ENCODE results near the gene TEX10. TPM values are rescaled to one million over a fixed set of nuclear protein-coding genes. Genes with fewer than 3 reads are reported as not detected.

The TEX10 gene
- total and polyA plus RNA-seq, 2 donors (not counting 1 experiment from before 2014, with no cell fraction given) = 23.6 to 24.9 TPM

DNA sequence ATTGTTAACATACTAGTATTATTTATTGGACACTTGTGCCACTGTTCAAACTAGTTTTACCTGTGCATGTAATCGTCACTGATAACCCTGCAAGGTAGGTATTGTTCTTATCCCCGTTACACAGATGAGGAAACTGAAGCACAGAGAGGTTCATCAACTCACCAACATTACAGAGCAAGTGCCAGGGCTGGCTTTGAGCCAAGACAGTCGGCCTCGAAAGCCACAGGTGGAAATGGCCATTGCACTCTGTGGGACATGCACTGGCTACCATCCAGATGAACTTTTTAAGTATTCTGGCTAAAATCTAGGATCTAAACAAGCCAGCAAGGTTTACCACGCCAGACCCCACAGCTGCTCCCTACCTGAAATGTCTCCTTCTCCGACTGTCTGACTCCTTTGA is 57.9 kb downstream of the TEX10 start:
- Histone ChIP-seq H2AFZ (ENCODE audit: low read length) (no peak overlapping the region), H3K79me2 (ENCODE audit: control insufficient read depth, insufficient read depth, low read length) (no peaks in the 10 kb centered on the region), H3K4me3 (replicated peaks in 1 of 4; ENCODE audit: control extremely low read depth in 1 of 4, insufficient read depth in 1 of 4, low read depth in 3 of 4, low read length in 4 of 4) (no peak overlapping the region), H3K36me3 (ENCODE audit: control insufficient read depth, insufficient read depth, low read length) (peaks cover 4% of the 10 kb centered on the region), H3K27me3 (ENCODE audit: control insufficient read depth, insufficient read depth, low read length) (no peaks in the 10 kb centered on the region), H3K4me1 (ENCODE audit: control insufficient read depth, extremely low read depth, insufficient read depth, low read length) (no peaks in the 10 kb centered on the region), H3K9ac (ENCODE audit: insufficient read depth, low read length) (no peak overlapping the region), H4K20me1 (ENCODE audit: control insufficient read depth, extremely low read depth, insufficient read depth, low read length) (no peaks in the 10 kb centered on the region), H3K27ac (ENCODE audit: insufficient read depth, low read length) (no peak overlapping the region), H3K4me2 (ENCODE audit: extremely low read depth, insufficient read depth, low read length) (no peak overlapping the region), H3K9me3 (ENCODE audit: control insufficient read depth, insufficient read depth, low read depth, low read length) (no peaks in the 10 kb centered on the region)
- TF ChIP-seq, protein P1, sequence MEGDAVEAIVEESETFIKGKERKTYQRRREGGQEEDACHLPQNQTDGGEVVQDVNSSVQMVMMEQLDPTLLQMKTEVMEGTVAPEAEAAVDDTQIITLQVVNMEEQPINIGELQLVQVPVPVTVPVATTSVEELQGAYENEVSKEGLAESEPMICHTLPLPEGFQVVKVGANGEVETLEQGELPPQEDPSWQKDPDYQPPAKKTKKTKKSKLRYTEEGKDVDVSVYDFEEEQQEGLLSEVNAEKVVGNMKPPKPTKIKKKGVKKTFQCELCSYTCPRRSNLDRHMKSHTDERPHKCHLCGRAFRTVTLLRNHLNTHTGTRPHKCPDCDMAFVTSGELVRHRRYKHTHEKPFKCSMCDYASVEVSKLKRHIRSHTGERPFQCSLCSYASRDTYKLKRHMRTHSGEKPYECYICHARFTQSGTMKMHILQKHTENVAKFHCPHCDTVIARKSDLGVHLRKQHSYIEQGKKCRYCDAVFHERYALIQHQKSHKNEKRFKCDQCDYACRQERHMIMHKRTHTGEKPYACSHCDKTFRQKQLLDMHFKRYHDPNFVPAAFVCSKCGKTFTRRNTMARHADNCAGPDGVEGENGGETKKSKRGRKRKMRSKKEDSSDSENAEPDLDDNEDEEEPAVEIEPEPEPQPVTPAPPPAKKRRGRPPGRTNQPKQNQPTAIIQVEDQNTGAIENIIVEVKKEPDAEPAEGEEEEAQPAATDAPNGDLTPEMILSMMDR (conservative IDR thresholded peaks at IDR 0.05 in 1 of 2, IDR thresholded peaks at IDR 0.05 in 1 of 2; ENCODE audit: low read depth in 1 of 2, low read length in 2 of 2) = no peak
- no peak for TF ChIP-seq EZH2 (IDR thresholded peaks at IDR 0.05; ENCODE audit: low read length, missing control alignments)
- DNase-seq (ENCODE audit: low read depth in 2 of 2) = no peak

DNA sequence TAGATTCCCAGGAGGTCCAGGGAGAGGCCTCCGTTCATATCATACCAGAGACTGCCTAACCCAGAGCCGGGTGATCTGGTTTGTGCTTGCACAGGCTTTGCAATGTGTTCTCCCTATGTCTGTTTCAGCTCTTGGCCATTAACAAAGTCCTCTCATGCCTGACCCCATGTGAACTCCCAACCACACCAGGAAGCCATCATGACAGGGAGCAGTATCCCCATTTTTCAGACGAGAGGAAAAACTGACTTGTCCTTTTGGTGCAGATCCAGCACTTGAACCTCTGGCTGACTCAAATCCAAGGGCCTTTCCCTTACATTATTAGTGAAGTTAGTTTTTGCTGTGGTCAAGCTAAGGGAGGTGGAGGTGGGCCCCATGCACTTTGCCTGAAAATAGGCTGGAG is 58.4 kb downstream of the TEX10 start:
- Histone ChIP-seq H3K4me3 (replicated peaks in 1 of 4; ENCODE audit: control extremely low read depth in 1 of 4, insufficient read depth in 1 of 4, low read depth in 3 of 4, low read length in 4 of 4) (no peak overlapping the region), H4K20me1 (ENCODE audit: control insufficient read depth, extremely low read depth, insufficient read depth, low read length) (no peaks in the 10 kb centered on the region), H3K36me3 (ENCODE audit: control insufficient read depth, insufficient read depth, low read length) (peaks cover 4% of the 10 kb centered on the region), H3K9me3 (ENCODE audit: control insufficient read depth, insufficient read depth, low read depth, low read length) (no peaks in the 10 kb centered on the region), H3K4me1 (ENCODE audit: control insufficient read depth, extremely low read depth, insufficient read depth, low read length) (no peaks in the 10 kb centered on the region), H3K27me3 (ENCODE audit: control insufficient read depth, insufficient read depth, low read length) (no peaks in the 10 kb centered on the region), H3K79me2 (ENCODE audit: control insufficient read depth, insufficient read depth, low read length) (no peaks in the 10 kb centered on the region), H3K27ac (ENCODE audit: insufficient read depth, low read length) (no peak overlapping the region), H3K4me2 (ENCODE audit: extremely low read depth, insufficient read depth, low read length) (no peak overlapping the region), H2AFZ (ENCODE audit: low read length) (no peak overlapping the region), H3K9ac (ENCODE audit: insufficient read depth, low read length) (no peak overlapping the region)
- peak in 1 of 2 donors; percentile 64 for DNase-seq (ENCODE audit: low read depth in 2 of 2)
- TF ChIP-seq EZH2 (IDR thresholded peaks at IDR 0.05; ENCODE audit: low read length, missing control alignments) = no peak
- TF ChIP-seq, protein P1 (conservative IDR thresholded peaks at IDR 0.05 in 1 of 2, IDR thresholded peaks at IDR 0.05 in 1 of 2; ENCODE audit: low read depth in 1 of 2, low read length in 2 of 2) = no peak

DNA sequence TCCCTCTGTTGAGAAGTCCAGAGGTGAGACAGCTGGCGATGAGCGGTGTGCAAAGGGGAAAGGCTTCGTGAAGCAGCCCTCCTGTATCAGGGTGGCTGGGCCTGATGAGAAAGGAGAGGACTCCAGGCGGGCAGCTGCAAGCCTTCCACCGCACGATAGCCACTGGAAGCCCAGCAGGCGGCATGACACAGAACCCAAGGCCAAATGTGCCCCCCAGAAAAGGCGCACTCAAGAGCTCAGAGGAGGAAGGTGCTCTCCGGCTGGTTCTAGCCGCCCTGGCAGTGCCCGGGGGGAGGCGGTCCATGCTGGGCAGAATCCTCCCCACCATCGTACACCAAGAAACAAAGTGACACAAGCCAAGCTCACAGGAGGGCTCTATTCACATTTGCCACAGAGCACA is 60.3 kb downstream of the TEX10 start:
- Histone ChIP-seq H3K27ac (ENCODE audit: insufficient read depth, low read length) (no peak overlapping the region), H3K4me1 (ENCODE audit: control insufficient read depth, extremely low read depth, insufficient read depth, low read length) (no peaks in the 10 kb centered on the region), H3K4me3 (replicated peaks in 1 of 4; ENCODE audit: control extremely low read depth in 1 of 4, insufficient read depth in 1 of 4, low read depth in 3 of 4, low read length in 4 of 4) (no peak overlapping the region), H3K79me2 (ENCODE audit: control insufficient read depth, insufficient read depth, low read length) (no peaks in the 10 kb centered on the region), H3K9me3 (ENCODE audit: control insufficient read depth, insufficient read depth, low read depth, low read length) (no peaks in the 10 kb centered on the region), H3K9ac (ENCODE audit: insufficient read depth, low read length) (no peak overlapping the region), H2AFZ (ENCODE audit: low read length) (no peak overlapping the region), H3K36me3 (ENCODE audit: control insufficient read depth, insufficient read depth, low read length) (peaks cover 4% of the 10 kb centered on the region), H3K4me2 (ENCODE audit: extremely low read depth, insufficient read depth, low read length) (no peak overlapping the region), H3K27me3 (ENCODE audit: control insufficient read depth, insufficient read depth, low read length) (no peaks in the 10 kb centered on the region), H4K20me1 (ENCODE audit: control insufficient read depth, extremely low read depth, insufficient read depth, low read length) (no peaks in the 10 kb centered on the region)
- DNase-seq (ENCODE audit: low read depth in 2 of 2) = no peak
- TF ChIP-seq, protein P1 (conservative IDR thresholded peaks at IDR 0.05 in 1 of 2, IDR thresholded peaks at IDR 0.05 in 1 of 2; ENCODE audit: low read depth in 1 of 2, low read length in 2 of 2) = no peak
